MM.1S (cell line): ENCODE results near the gene MYD88.

Experiments used
- DNase-seq: peaks from one replicate; pipeline ENCODE4 v3.0.0-alpha.2; 2015
- H2AFZ ChIP-seq: fragments of 300-600 bp; sonication (generic); 2 replicates; pipeline ENCODE4 v1.6.0; 2016; ENCODE audit warnings: antibody characterized with exemption, low read length
- H3F3A ChIP-seq: fragments of 300-600 bp; sonication (generic); 2 replicates; pipeline ENCODE4 v1.6.1; 2016; ENCODE audit warnings: mild to moderate bottlenecking, antibody characterized with exemption, low read length, moderate library complexity, mixed read lengths; ENCODE audit not compliant: insufficient read depth
- H3K27ac ChIP-seq: fragments of 300-600 bp; sonication (generic); 2 replicates; pipeline ENCODE4 v1.5.1; 2016; ENCODE audit warnings: mild to moderate bottlenecking, low read length
- H3K27me3 ChIP-seq: fragments of 300-600 bp; sonication (generic); replicated peaks from 2 replicates; pipeline ENCODE4 v1.6.0; 2016; ENCODE audit warnings: low read length; ENCODE audit not compliant: insufficient read depth
- H3K36me3 ChIP-seq: fragments of 300-600 bp; sonication (generic); replicated peaks from 2 replicates; pipeline ENCODE4 v1.6.1; 2016; ENCODE audit warnings: mild to moderate bottlenecking, low read length, mixed read lengths; ENCODE audit not compliant: insufficient read depth
- H3K4me1 ChIP-seq: fragments of 300-600 bp; sonication (generic); 2 replicates; pipeline ENCODE4 v1.6.1; 2016; ENCODE audit warnings: low read length, mixed read lengths
- H3K4me2 ChIP-seq: fragments of 300-600 bp; sonication (generic); 2 replicates; pipeline ENCODE4 v1.6.0; 2016; ENCODE audit warnings: low read depth, low read length
- H3K4me3 ChIP-seq: fragments of 300-600 bp; sonication (generic); 2 replicates; pipeline ENCODE4 v1.5.1; 2016; ENCODE audit warnings: low read length, mixed read lengths
- H3K79me2 ChIP-seq: fragments of 300-600 bp; sonication (generic); 2 replicates; pipeline ENCODE4 v1.6.1; 2016; ENCODE audit warnings: mixed run types, low read length, mixed read lengths
- H3K9ac ChIP-seq: fragments of 300-600 bp; sonication (generic); 2 replicates; pipeline ENCODE4 v1.6.1; 2016; ENCODE audit warnings: low read length, mixed read lengths
- H3K9me2 ChIP-seq: fragments of 300-600 bp; sonication (generic); replicated peaks from 2 replicates; pipeline ENCODE4 v1.6.1; 2016; ENCODE audit warnings: mild to moderate bottlenecking, low read length, mixed read lengths; ENCODE audit not compliant: insufficient read depth
- H3K9me3 ChIP-seq: fragments of 300-600 bp; sonication (generic); replicated peaks from 2 replicates; pipeline ENCODE4 v1.6.1; 2016; ENCODE audit warnings: mild to moderate bottlenecking, low read length, mixed read lengths; ENCODE audit not compliant: insufficient read depth
- H4K20me1 ChIP-seq: fragments of 300-600 bp; sonication (generic); 2 replicates; pipeline ENCODE4 v1.6.1; 2016; ENCODE audit warnings: mild to moderate bottlenecking, low read length, moderate library complexity, mixed read lengths; ENCODE audit not compliant: insufficient read depth
- EZH2 ChIP-seq: fragments of 300-600 bp; sonication (generic); optimal IDR thresholded peaks from 2 replicates; pipeline ENCODE3; 2017; ENCODE audit warnings: low read depth, mild to moderate bottlenecking, antibody characterized with exemption, low read length, mixed read lengths
- EZH2phosphoT487 ChIP-seq: fragments of 300-600 bp; sonication (generic); IDR thresholded peaks from 2 replicates; pipeline ENCODE4 v1.6.1; 2018; ENCODE audit warnings: antibody characterized with exemption, low read length
- TF ChIP-seq, protein P1 (sequence below): fragments of 300-600 bp; sonication (generic); IDR thresholded peaks from 2 replicates; pipeline ENCODE4 v1.5.1; 2016; ENCODE audit warnings: antibody characterized with exemption, low read length, mixed read lengths

MYD88 gene

DNA sequence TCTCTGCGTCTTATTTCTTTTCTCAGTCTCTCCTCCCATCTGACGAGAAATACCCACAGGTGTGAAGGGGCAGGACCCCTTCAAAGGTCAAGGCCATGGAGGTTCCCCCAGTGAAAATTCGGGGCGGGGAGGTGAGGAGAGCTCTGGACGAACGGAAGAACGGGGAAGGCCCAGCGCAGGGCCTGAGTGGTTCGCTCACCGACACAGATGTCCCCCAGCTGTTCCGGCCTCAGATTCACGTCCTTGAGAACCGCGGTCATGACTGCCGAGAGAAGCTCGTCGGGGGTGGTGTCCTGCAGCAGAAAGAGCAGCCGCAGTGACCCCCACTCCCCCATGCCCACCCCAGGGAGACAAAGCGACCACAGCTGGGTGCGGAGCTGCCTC is 2.1 kb upstream of the MYD88 start:
- H3K27me3 ChIP-seq, result no peaks in the 10 kb centered on the region
- TF ChIP-seq EZH2phosphoT487 (no peak), EZH2 (no peak)
- TF ChIP-seq, protein P1, sequence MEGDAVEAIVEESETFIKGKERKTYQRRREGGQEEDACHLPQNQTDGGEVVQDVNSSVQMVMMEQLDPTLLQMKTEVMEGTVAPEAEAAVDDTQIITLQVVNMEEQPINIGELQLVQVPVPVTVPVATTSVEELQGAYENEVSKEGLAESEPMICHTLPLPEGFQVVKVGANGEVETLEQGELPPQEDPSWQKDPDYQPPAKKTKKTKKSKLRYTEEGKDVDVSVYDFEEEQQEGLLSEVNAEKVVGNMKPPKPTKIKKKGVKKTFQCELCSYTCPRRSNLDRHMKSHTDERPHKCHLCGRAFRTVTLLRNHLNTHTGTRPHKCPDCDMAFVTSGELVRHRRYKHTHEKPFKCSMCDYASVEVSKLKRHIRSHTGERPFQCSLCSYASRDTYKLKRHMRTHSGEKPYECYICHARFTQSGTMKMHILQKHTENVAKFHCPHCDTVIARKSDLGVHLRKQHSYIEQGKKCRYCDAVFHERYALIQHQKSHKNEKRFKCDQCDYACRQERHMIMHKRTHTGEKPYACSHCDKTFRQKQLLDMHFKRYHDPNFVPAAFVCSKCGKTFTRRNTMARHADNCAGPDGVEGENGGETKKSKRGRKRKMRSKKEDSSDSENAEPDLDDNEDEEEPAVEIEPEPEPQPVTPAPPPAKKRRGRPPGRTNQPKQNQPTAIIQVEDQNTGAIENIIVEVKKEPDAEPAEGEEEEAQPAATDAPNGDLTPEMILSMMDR, result no peak
- H3K4me1 ChIP-seq, result peaks cover 6% of the 10 kb centered on the region; the same call in 1 of the 2 replicates
- no peaks in the 10 kb centered on the region for H3K9me3 ChIP-seq
- DNase-seq, result peak; percentile 14
- peak overlapping the region; percentile 66 for H3K4me3 ChIP-seq
- H3K9me2 ChIP-seq, result no peaks in the 10 kb centered on the region
- H3K4me2 ChIP-seq, result peak overlapping the region; percentile 86
- H3K27ac ChIP-seq, result no peak overlapping the region; the same call in 1 of the 2 replicates
- no peaks in the 10 kb centered on the region for H4K20me1 ChIP-seq
- H3K36me3 ChIP-seq, result no peaks in the 10 kb centered on the region
- peaks cover 28% of the 10 kb centered on the region for H3K79me2 ChIP-seq
- no peaks in the 10 kb centered on the region for H3F3A ChIP-seq
- H2AFZ ChIP-seq, result peak overlapping the region; percentile 86
- H3K9ac ChIP-seq, result peak overlapping the region; percentile 85

DNA sequence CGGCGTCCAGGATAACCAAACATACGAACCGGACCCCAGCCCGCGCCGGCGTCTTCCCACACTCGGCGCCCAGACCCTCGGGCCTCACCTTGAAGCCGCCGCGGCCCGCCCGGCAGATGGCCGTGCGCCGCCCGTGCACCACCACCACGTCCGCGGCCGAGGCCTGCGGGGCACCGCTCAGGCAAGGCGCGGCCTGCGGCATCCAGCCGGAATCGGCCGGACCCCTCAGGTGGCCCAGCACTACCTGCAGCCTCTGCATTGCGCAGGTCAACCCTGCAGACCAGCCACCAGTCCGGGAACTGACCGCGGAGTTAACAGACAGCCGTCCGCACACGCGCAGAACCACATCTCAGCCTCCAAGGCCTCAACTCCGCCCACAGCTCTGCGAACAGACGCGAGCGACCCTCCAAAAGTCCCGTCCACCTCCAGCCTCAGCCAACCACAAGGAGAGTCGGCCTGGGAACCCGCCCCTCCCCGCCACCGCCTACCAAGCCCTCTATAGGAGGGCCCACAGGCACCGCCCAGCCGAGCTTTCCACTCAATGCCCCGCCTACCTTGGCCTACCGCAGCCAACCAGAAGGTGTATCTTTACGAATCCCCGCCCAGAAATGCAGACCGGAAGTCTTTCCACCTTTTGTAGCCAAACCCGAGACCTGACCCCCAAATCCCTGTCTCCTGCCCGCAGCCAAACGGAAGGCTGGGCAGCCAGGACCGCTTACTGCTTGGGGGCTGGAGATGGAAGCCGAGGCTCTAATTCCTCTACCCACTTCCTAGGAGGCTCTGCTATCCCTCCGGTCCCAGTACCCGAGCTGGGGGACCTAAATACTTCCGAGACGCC is 1.5 kb upstream of the MYD88 start, which contains the start of gene ACAA1:
TSS of gene ACAA1 (minus strand) at position 351 of the 838 bp plus-strand sequence. CDS start at position 259, 92 bp downstream.
- H3K4me2 ChIP-seq, result peak within 1 kb of the TSS; percentile 96

DNA sequence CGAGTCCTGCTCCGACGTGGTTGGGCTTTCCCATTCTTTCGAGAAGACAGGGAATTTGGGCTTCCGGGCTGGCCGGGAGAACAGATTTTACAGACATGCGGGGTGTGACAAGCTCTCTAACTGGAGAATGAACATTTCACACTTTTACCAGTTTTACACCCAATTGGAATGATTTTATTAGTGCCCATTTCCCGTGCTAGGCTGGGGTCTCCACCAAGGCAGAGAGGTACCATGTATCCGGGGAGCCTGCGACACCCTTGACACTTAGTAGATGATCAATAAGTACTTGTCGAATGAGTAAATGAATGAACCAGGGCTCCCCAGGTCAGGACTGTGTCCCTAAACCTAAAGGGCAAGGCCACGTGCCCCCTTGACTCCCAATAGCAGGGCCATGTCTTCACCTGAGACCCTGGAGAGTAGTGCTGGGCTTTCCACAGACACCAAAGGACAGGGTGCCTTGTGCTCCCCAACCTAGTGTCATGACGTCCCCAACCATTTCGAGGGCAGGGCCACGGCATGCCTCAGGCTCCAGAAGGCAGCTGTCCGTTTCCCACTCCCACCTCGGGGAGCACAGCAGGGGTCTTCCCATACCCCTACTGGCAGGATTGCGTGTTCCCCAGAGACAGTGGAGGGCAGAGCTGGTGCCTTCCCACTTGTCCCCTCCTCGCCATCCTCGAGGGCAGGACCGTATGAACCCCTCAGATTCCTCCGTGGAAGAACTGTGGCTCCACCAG is 679 bp upstream of the MYD88 start:
- peak overlapping the region; percentile 75 for H2AFZ ChIP-seq
- peak overlapping the region; percentile 51; the same call in 1 of the 2 replicates for H3K9ac ChIP-seq
- no peaks in the 10 kb centered on the region for H3K9me2 ChIP-seq
- H3K4me2 ChIP-seq, result peak overlapping the region; percentile 96
- no peaks in the 10 kb centered on the region for H3F3A ChIP-seq
- H3K9me3 ChIP-seq, result no peaks in the 10 kb centered on the region
- no peaks in the 10 kb centered on the region for H3K36me3 ChIP-seq
- no peaks in the 10 kb centered on the region for H4K20me1 ChIP-seq
- peak overlapping the region; percentile 66 for H3K4me3 ChIP-seq
- peak overlapping the region; percentile 12; the same call in 1 of the 2 replicates for H3K27ac ChIP-seq
- H3K4me1 ChIP-seq, result peaks cover 6% of the 10 kb centered on the region; the same call in 1 of the 2 replicates
- DNase-seq, result peak; percentile 20
- no peaks in the 10 kb centered on the region for H3K27me3 ChIP-seq
- H3K79me2 ChIP-seq, result peaks cover 28% of the 10 kb centered on the region
- TF ChIP-seq EZH2phosphoT487 (no peak), EZH2 (no peak)
- TF ChIP-seq, protein P1, result no peak

More for the DNA sequence above, 1.5 kb upstream of the MYD88 start, which contains the start of gene ACAA1:
- DNase-seq, result peak; percentile 99
- Histone ChIP-seq H3K9me2 (no peaks in the 10 kb centered on the region), H3K4me3 (peak within 1 kb of the TSS; percentile 66), H3K9me3 (no peaks in the 10 kb centered on the region), H3K27ac (peak within 1 kb of the TSS; percentile 12; the same call in 1 of the 2 replicates), H2AFZ (peak within 1 kb of the TSS; percentile 86), H3F3A (no peaks in the 10 kb centered on the region), H3K79me2 (peaks cover 28% of the 10 kb centered on the region), H3K36me3 (no peaks in the 10 kb centered on the region), H3K27me3 (no peaks in the 10 kb centered on the region), H3K4me1 (peaks cover 6% of the 10 kb centered on the region; the same call in 1 of the 2 replicates), H4K20me1 (no peaks in the 10 kb centered on the region), H3K9ac (peak within 1 kb of the TSS; percentile 85)
- TF ChIP-seq, protein P1, result no peak
- TF ChIP-seq EZH2phosphoT487, result no peak
- no peak for TF ChIP-seq EZH2
